Astrocyte of the cerebellum (primary cell): Measurements from ENCODE around the gene GPC5.
A peak's percentile ranks its signal among the peaks of the same experiment; 100 is the strongest.

ENCODE experiments used
- DNase-seq: peaks from one replicate; pipeline ENCODE4 v3.0.0-alpha.2; 2011; ENCODE audit warnings: low read depth
- H3K4me3 ChIP-seq: 2 replicates; pipeline ENCODE4 v1.5.1; 2011; ENCODE audit warnings: mild to moderate bottlenecking, low read depth, low read length, moderate library complexity
- CTCF ChIP-seq: IDR thresholded peaks from 2 replicates; pipeline ENCODE4 v1.5.1; 2012; ENCODE audit warnings: low read length, low read depth, moderate library complexity, mild to moderate bottlenecking; ENCODE audit errors: missing control alignments
- in situ Hi-C: cut with HindIII; loops from 2 replicates; pipeline ENCODE4 v1.10.0; 2017; ENCODE audit warnings: low sequenced_read_pairs

GPC5 gene

GRCh38 chr13:92303428-92303827 lies 905.0 kb downstream of the GPC5 start:
- no peak overlapping the region for H3K4me3 ChIP-seq
- in situ Hi-C loops = no loop called here
- TF ChIP-seq CTCF = no peak
- DNase-seq = peak; percentile 0

DNA sequence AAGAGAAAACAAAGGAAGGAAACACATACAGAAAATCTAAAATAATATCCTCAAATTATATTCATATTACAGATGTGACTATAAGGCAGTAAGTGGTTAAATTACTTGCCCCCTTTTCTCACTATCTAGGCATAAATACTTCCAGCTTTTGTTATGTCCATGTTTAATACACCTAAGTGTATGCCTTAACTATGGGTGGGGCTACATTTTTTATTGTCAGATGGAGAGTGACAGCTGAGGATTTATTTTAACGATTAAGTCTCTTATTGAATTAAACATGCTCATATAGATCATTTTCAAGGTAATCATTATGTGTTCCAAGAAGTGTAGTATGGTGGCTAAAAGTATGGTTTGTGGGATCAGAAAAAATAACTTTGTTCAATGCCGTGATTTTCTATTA lies 909.3 kb downstream of the GPC5 start:
- H3K4me3 ChIP-seq = no peak overlapping the region
- in situ Hi-C loops = no loop called here
- TF ChIP-seq CTCF = no peak
- DNase-seq = no peak

DNA sequence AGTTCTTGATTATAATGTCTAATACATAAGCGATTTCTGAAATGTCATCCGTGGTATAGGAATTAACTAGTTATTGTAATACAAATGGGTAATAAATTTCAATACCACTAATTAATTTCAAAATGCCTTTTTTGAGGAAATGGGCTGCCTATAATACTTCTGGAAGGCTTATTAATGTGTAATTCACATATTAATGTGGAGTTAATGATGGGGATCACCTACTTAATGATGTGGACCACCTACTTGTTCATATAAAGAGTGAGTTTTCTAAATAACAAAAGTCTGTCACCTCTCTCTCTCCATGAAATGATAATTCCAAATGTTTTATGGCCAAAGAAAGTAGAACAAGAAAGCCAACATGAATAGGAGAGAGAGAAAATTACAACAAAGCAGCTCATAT lies 914.4 kb downstream of the GPC5 start:
- in situ Hi-C loops = no loop called here
- no peak for DNase-seq
- H3K4me3 ChIP-seq = no peak overlapping the region
- TF ChIP-seq CTCF = no peak

DNA sequence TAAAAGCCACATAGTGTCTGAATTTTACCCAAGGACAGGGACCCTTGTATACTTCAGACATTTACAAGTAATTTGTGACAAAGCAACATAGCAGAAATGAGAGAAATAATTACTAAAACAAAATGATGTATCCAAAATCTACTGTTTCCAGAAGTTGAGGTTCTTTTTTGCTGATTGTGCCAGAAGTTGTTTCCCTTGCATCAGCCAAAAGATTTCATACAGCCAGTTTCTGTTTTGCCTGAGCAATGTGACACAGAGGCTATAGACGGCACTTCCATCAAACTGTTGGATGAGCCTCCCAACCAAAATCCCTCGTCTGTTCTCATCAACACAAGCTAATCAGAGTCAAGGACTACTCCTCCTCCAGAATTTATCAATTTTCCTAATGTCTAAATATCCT lies 915.0 kb downstream of the GPC5 start:
- in situ Hi-C loops = no loop called here
- no peak overlapping the region for H3K4me3 ChIP-seq
- TF ChIP-seq CTCF = no peak
- DNase-seq = no peak

DNA sequence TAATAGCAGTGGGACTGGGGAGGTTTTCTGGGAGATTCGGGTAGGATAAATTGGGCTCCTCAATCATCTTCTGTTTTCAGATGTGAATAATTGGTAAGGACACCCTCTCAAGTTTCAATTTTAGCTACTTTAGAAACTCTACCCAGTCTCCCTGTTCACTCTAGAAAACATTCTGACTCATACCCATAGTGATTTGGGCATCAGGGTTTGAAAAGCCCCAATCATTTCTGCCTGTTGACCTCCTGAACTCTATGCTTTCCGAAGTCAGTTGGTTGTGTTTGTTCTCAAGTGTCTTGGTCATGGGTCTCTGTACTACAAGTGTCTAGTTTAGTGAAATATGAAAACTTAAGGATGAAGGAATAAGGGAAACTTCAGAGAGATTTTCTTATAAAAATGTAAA lies 916.8 kb downstream of the GPC5 start:
- no peak for TF ChIP-seq CTCF
- no peak for DNase-seq
- no peak overlapping the region for H3K4me3 ChIP-seq
- in situ Hi-C loops = no loop called here

- TF ChIP-seq CTCF = no peak
- DNase-seq = no peak
- in situ Hi-C loops = no loop called here
Measured at GRCh38 chr13:92316030-92316429, 917.6 kb downstream of the GPC5 start.

GRCh38 chr13:92317066-92317465 lies 918.6 kb downstream of the GPC5 start:
- H3K4me3 ChIP-seq = no peak overlapping the region
- no peak for TF ChIP-seq CTCF
- in situ Hi-C loops = no loop called here
- peak; percentile 37 for DNase-seq

More at GRCh38 chr13:92316030-92316429, 917.6 kb downstream of the GPC5 start:
- no peak overlapping the region for H3K4me3 ChIP-seq
